AG04449 (cell line): ENCODE results near the gene KIF19.

Experiments used
- CTCF ChIA-PET: fragments of 350-600 bp; formaldehyde crosslinking; extraction: SDS; loops from one replicate; lab custom pipeline; 2021; ENCODE audit warnings: antibody characterized with exemption; lab: Yijun Ruan, JAX
- POLR2A ChIA-PET: fragments of 400-600, 350-600 bp; formaldehyde crosslinking; extraction: SDS; loops from one replicate; lab custom pipeline; 2020; ENCODE audit warnings: antibody characterized with exemption, inconsistent platforms; lab: Yijun Ruan, JAX
- DNase-seq: peaks from one replicate; pipeline ENCODE4 v3.0.0-alpha.2; 2010; ENCODE audit warnings: low read depth, low spot score
- H3K4me3 ChIP-seq: 2 replicates; pipeline ENCODE4 v1.5.1; 2011; ENCODE audit warnings: low read depth, mild to moderate bottlenecking, control low read depth, low read length
- CTCF ChIP-seq: IDR thresholded peaks from one replicate; pipeline ENCODE4 v1.5.1; 2011; ENCODE audit warnings: mild to moderate bottlenecking, moderate library complexity, low read length, control low read depth, inconsistent platforms; ENCODE audit not compliant: insufficient read depth; ENCODE audit errors: missing control alignments

Gene KIF19

GRCh38 chr17:74325376-74325742 lies 667 bp upstream of the KIF19 start:
- no peak overlapping the region for H3K4me3 ChIP-seq
- POLR2A ChIA-PET = no interaction called here
- DNase-seq = no peak
- TF ChIP-seq CTCF = no peak
- CTCF ChIA-PET = no interaction called here

GRCh38 chr17:74326506-74326905 lies 480 bp downstream of the KIF19 start:
- TF ChIP-seq CTCF = no peak
- ChIA-PET POLR2A (no interaction called here), CTCF (no interaction called here)
- no peak overlapping the region for H3K4me3 ChIP-seq
- no peak for DNase-seq

- no peak for TF ChIP-seq CTCF
- no peak overlapping the region for H3K4me3 ChIP-seq
- POLR2A ChIA-PET = interaction anchor here (0.6 kb wide), 1 partner anchor 20 kb away, joined by 3 read pairs; no protein-coding TSS in a partner anchor
- CTCF ChIA-PET = no interaction called here
- no peak for DNase-seq
Observed at GRCh38 chr17:74328487-74328886, 2.5 kb downstream of the KIF19 start.

- ChIA-PET CTCF (interaction anchor here (0.7 kb wide), 1 partner anchor 37 kb away, joined by 4 read pairs; no protein-coding TSS in a partner anchor), POLR2A (no interaction called here)
- TF ChIP-seq CTCF = no peak
Observed at GRCh38 chr17:74329378-74329777, 3.4 kb downstream of the KIF19 start.

GRCh38 chr17:74330446-74330845 lies 4.4 kb downstream of the KIF19 start:
- POLR2A ChIA-PET = no interaction called here
- CTCF ChIA-PET = interaction anchor here (1.0 kb wide), 1 partner anchor 38 kb away, joined by 3 read pairs; no protein-coding TSS in a partner anchor
- no peak for DNase-seq
- no peak for TF ChIP-seq CTCF
- H3K4me3 ChIP-seq = no peak overlapping the region

More at GRCh38 chr17:74329378-74329777, 3.4 kb downstream of the KIF19 start:
- no peak for DNase-seq
- H3K4me3 ChIP-seq = no peak overlapping the region

- POLR2A ChIA-PET = no interaction called here
- CTCF ChIA-PET = no interaction called here
- no peak for DNase-seq
- no peak overlapping the region for H3K4me3 ChIP-seq
- TF ChIP-seq CTCF = no peak
Observed at GRCh38 chr17:74332017-74332650, 6.1 kb downstream of the KIF19 start.
